OCI-LY3 (cell line): ENCODE measurements around the gene HBA2.
"Not testable (repeated sequence)": the region's sequence is repeated elsewhere in the genome, so short reads cannot be mapped to it uniquely, and the experiment has no call there.

Experiments used
- H2AFZ ChIP-seq: fragments of 200-600, 300-600 bp; shearing (Covaris generic); 2 replicates; pipeline ENCODE4 v1.6.0; 2014; ENCODE audit warnings: antibody characterized with exemption, low read depth, low read length
- H3K27ac ChIP-seq: fragments of 200-600, 300-600 bp; sonication (generic); 2 replicates; pipeline ENCODE4 v1.5.1; 2014; ENCODE audit warnings: mild to moderate bottlenecking, low read length, moderate library complexity, mixed read lengths
- H3K27me3 ChIP-seq: fragments of 200-600, 300-600 bp; sonication (generic); 2 replicates; pipeline ENCODE4 v1.6.1; 2014; ENCODE audit warnings: low read depth, low read length, mixed read lengths
- H3K36me3 ChIP-seq: fragments of 200-600, 300-600 bp; sonication (generic); replicated peaks from 2 replicates; pipeline ENCODE3; 2014; ENCODE audit warnings: low read depth, low read length, mixed read lengths
- H3K4me1 ChIP-seq: fragments of 300-600, 200-600 bp; sonication (generic); 2 replicates; pipeline ENCODE4 v1.6.1; 2014; ENCODE audit warnings: low read length, mixed read lengths
- H3K4me2 ChIP-seq: fragments of 200-600, 300-600 bp; sonication (generic); 2 replicates; pipeline ENCODE4 v1.6.1; 2014; ENCODE audit warnings: low read length, mixed read lengths
- H3K4me3 ChIP-seq: fragments of 300-600, 200-600 bp; sonication (generic); 2 replicates; pipeline ENCODE4 v1.5.1; 2014; ENCODE audit warnings: antibody characterized with exemption, mild to moderate bottlenecking, low read length, moderate library complexity
- H3K79me2 ChIP-seq: fragments of 300-600, 200-600 bp; shearing (Covaris generic); 2 replicates; pipeline ENCODE4 v1.6.1; 2014; ENCODE audit warnings: mild to moderate bottlenecking, low read length, mixed read lengths
- H3K9ac ChIP-seq: fragments of 300-600, 200-600 bp; shearing (Covaris generic); 2 replicates; pipeline ENCODE4 v1.6.0; 2014; ENCODE audit warnings: mild to moderate bottlenecking, low read length, moderate library complexity
- H3K9me3 ChIP-seq: fragments of 200-600, 300-600 bp; shearing (Covaris generic); 2 replicates; pipeline ENCODE4 v1.6.1; 2014; ENCODE audit warnings: low read length, mixed read lengths; ENCODE audit not compliant: insufficient read depth
- H4K20me1 ChIP-seq: fragments of 200-600, 300-600 bp; sonication (generic); 2 replicates; pipeline ENCODE4 v1.6.1; 2016; ENCODE audit warnings: low read length, mixed read lengths; ENCODE audit not compliant: insufficient read depth
- EZH2phosphoT487 ChIP-seq: fragments of 200-600 bp; shearing (Covaris generic); IDR thresholded peaks from 2 replicates; pipeline ENCODE4 v1.6.1; 2018; ENCODE audit warnings: antibody characterized with exemption, mixed run types, low read depth
- TF ChIP-seq, protein P1 (sequence below): fragments of 200-600, 300-600 bp; sonication (generic); IDR thresholded peaks from 2 replicates; pipeline ENCODE4 v1.5.1; 2014; ENCODE audit warnings: antibody characterized with exemption, low read length, low read depth

HBA2 gene

GRCh38 chr16:173928-174769 lies 1.5 kb downstream of the HBA2 start:
- not testable (repeated sequence) for H3K9ac ChIP-seq, H3K4me1 ChIP-seq, H3K27ac ChIP-seq, H2AFZ ChIP-seq, H3K79me2 ChIP-seq, H4K20me1 ChIP-seq, H3K9me3 ChIP-seq, H3K4me3 ChIP-seq, H3K4me2 ChIP-seq, H3K36me3 ChIP-seq, H3K27me3 ChIP-seq

DNA sequence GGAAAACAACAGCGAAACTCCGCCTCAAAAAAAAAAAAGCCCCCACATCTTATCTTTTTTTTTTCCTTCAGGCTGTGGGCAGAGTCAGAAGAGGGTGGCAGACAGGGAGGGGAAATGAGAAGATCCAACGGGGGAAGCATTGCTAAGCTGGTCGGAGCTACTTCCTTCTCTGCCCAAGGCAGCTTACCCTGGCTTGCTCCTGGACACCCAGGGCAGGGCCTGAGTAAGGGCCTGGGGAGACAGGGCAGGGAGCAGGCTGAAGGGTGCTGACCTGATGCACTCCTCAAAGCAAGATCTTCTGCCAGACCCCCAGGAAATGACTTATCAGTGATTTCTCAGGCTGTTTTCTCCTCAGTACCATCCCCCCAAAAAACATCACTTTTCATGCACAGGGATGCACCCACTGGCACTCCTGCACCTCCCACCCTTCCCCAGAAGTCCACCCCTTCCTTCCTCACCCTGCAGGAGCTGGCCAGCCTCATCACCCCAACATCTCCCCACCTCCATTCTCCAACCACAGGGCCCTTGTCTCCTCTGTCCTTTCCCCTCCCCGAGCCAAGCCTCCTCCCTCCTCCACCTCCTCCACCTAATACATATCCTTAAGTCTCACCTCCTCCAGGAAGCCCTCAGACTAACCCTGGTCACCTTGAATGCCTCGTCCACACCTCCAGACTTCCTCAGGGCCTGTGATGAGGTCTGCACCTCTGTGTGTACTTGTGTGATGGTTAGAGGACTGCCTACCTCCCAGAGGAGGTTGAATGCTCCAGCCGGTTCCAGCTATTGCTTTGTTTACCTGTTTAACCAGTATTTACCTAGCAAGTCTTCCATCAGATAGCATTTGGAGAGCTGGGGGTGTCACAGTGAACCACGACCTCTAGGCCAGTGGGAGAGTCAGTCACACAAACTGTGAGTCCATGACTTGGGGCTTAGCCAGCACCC lies 2.6 kb downstream of the HBA2 start:
- Histone ChIP-seq H3K9ac (no peak overlapping the region), H2AFZ (no peak overlapping the region), H3K4me3 (no peak overlapping the region), H3K4me2 (no peak overlapping the region), H3K27me3 (no peaks in the 10 kb centered on the region), H3K4me1 (no peaks in the 10 kb centered on the region), H3K27ac (no peak overlapping the region), H3K9me3 (no peaks in the 10 kb centered on the region), H3K79me2 (no peaks in the 10 kb centered on the region), H3K36me3 (no peaks in the 10 kb centered on the region), H4K20me1 (no peaks in the 10 kb centered on the region)
- TF ChIP-seq, protein P1, sequence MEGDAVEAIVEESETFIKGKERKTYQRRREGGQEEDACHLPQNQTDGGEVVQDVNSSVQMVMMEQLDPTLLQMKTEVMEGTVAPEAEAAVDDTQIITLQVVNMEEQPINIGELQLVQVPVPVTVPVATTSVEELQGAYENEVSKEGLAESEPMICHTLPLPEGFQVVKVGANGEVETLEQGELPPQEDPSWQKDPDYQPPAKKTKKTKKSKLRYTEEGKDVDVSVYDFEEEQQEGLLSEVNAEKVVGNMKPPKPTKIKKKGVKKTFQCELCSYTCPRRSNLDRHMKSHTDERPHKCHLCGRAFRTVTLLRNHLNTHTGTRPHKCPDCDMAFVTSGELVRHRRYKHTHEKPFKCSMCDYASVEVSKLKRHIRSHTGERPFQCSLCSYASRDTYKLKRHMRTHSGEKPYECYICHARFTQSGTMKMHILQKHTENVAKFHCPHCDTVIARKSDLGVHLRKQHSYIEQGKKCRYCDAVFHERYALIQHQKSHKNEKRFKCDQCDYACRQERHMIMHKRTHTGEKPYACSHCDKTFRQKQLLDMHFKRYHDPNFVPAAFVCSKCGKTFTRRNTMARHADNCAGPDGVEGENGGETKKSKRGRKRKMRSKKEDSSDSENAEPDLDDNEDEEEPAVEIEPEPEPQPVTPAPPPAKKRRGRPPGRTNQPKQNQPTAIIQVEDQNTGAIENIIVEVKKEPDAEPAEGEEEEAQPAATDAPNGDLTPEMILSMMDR = no peak
- TF ChIP-seq EZH2phosphoT487 = no peak

DNA sequence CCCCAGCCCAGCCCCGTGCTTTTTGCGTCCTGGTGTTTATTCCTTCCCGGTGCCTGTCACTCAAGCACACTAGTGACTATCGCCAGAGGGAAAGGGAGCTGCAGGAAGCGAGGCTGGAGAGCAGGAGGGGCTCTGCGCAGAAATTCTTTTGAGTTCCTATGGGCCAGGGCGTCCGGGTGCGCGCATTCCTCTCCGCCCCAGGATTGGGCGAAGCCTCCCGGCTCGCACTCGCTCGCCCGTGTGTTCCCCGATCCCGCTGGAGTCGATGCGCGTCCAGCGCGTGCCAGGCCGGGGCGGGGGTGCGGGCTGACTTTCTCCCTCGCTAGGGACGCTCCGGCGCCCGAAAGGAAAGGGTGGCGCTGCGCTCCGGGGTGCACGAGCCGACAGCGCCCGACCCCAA lies 3.3 kb downstream of the HBA2 start:
- not testable (repeated sequence) for H3K27ac ChIP-seq, H3K79me2 ChIP-seq, H3K4me3 ChIP-seq, H3K9me3 ChIP-seq, H4K20me1 ChIP-seq, H3K4me1 ChIP-seq, H3K36me3 ChIP-seq, H3K27me3 ChIP-seq, H3K9ac ChIP-seq, H3K4me2 ChIP-seq, H2AFZ ChIP-seq

DNA sequence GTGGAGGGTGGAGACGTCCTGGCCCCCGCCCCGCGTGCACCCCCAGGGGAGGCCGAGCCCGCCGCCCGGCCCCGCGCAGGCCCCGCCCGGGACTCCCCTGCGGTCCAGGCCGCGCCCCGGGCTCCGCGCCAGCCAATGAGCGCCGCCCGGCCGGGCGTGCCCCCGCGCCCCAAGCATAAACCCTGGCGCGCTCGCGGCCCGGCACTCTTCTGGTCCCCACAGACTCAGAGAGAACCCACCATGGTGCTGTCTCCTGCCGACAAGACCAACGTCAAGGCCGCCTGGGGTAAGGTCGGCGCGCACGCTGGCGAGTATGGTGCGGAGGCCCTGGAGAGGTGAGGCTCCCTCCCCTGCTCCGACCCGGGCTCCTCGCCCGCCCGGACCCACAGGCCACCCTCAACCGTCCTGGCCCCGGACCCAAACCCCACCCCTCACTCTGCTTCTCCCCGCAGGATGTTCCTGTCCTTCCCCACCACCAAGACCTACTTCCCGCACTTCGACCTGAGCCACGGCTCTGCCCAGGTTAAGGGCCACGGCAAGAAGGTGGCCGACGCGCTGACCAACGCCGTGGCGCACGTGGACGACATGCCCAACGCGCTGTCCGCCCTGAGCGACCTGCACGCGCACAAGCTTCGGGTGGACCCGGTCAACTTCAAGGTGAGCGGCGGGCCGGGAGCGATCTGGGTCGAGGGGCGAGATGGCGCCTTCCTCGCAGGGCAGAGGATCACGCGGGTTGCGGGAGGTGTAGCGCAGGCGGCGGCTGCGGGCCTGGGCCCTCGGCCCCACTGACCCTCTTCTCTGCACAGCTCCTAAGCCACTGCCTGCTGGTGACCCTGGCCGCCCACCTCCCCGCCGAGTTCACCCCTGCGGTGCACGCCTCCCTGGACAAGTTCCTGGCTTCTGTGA lies 4.1 kb downstream of the HBA2 start, which contains the start of gene HBA1:
Gene HBA1, plus strand, starts transcription at position 204 of the 906 bp plus-strand sequence. Its CDS starts 37 bp downstream, at position 241.
- H4K20me1 ChIP-seq, H3K79me2 ChIP-seq, H3K27me3 ChIP-seq, H3K4me2 ChIP-seq, H3K36me3 ChIP-seq, H2AFZ ChIP-seq, H3K4me1 ChIP-seq, H3K27ac ChIP-seq, H3K9ac ChIP-seq, H3K9me3 ChIP-seq, H3K4me3 ChIP-seq: not testable (repeated sequence)

GRCh38 chr16:177394-177822 lies 4.7 kb downstream of the HBA2 start:
- Histone ChIP-seq H3K36me3 (peaks cover 11% of the 10 kb centered on the region), H3K4me2 (no peak overlapping the region), H3K79me2 (no peaks in the 10 kb centered on the region), H3K9ac (no peak overlapping the region), H3K4me3 (no peak overlapping the region), H3K27me3 (no peaks in the 10 kb centered on the region), H3K9me3 (no peaks in the 10 kb centered on the region), H2AFZ (no peak overlapping the region), H3K27ac (no peak overlapping the region), H4K20me1 (no peaks in the 10 kb centered on the region), H3K4me1 (no peaks in the 10 kb centered on the region)
- TF ChIP-seq, protein P1 = no peak
- TF ChIP-seq EZH2phosphoT487 = no peak
